ENCODE data around the gene PCSK7. TPM values are rescaled to one million over a fixed set of nuclear protein-coding genes. Genes with fewer than 3 reads are reported as not detected.

The PCSK7 gene
- total RNA-seq, 1 donor from 2014 or later = 27.0 TPM

- no peak for DNase-seq (ENCODE audit: low spot score)
These were observed 653 bp downstream of the PCSK7 start for GRCh38 chr11:117230999-117231841.

GRCh38 chr11:117230286-117230961 is 1.4 kb downstream of the PCSK7 start:
- no peak for DNase-seq (ENCODE audit: low spot score)

DNA sequence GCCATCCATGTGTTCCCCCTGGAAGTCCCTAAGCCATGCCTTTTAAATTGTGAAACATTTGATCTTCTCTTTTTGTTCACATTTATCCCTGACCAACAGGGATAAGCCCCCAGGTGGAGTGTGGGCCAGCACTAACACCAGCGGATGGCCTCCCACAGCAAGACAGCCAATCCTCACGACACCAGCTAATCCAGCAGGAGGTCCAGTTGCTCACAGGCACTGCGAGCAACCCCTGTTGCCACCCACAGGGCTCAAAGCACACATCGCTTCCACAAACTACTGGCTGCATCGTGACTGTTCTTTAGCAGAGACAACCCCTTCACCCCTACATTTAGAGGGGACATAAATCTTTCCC is 2.0 kb downstream of the PCSK7 start:
- no peak for DNase-seq (ENCODE audit: low spot score)

DNA sequence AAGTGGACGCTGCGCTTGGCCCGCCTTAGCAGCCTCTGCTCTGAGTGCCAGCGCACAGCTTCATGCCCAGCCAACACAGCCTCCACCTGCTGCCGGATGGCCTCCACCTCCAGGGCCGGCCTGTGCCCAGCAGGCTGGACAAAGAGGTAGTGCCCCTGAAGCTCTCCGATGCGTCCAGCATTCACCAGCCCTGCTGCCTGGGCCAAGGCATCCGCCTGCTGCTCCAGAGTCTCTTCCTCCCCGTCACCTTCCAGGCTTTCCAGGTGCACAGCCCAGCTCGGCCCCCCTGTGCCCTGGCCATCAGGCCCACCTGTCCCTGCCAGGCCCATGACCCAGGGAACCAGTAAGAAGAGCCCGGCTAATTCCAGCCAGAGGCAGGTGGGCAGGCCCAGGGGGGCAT is 2.5 kb downstream of the PCSK7 start:
- no peak for DNase-seq (ENCODE audit: low spot score)

GRCh38 chr11:117228091-117228490 is 3.8 kb downstream of the PCSK7 start:
- no peak for DNase-seq (ENCODE audit: low spot score)

DNA sequence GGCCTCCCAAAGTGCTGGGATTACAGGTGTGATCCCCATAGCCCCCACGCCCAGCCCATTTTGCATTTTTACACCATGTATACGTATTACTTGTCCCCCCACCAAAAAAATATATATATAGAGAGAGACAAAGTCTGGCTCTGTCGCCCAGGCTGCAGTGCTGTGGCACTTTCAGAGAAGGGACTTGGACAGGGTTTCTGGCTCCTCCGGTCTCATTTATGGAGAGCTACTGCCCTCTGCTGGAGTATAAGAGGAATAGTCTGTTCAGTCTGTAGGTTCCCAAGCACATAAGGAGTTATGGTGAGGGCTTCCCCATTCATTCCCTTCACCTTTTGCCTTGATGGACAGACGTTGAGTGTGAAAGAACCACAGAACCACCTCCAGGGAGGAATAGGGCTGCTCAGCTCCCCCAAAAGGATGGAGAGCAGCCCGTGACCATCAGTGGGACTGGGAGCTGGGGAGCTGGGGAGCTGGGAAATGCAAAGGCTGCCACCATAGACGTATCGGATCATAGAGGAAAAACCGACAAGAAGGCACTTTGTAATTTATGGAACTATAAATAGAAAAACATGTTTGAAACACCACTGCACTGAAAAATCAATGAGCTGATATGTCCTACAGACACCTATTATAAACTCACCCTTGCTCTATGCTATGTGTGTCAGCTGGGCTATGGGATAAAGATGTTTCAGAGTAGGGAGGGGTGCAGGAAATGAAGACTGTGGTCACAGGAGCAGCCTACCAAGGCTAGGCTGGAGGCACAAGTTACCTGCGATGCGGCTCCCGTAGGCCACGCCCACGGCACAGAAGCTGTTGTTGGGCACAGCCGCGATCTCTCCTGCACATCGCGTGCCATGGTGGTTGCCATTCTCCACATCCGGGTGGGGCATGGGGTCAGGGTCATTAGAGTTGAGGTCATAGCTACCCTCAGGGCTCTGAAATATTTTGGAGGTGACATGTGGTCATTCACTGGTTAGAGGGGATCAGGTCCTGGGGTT is 5.2 kb downstream of the PCSK7 start:
- DNase-seq (ENCODE audit: low spot score) = peak; percentile 82

DNA sequence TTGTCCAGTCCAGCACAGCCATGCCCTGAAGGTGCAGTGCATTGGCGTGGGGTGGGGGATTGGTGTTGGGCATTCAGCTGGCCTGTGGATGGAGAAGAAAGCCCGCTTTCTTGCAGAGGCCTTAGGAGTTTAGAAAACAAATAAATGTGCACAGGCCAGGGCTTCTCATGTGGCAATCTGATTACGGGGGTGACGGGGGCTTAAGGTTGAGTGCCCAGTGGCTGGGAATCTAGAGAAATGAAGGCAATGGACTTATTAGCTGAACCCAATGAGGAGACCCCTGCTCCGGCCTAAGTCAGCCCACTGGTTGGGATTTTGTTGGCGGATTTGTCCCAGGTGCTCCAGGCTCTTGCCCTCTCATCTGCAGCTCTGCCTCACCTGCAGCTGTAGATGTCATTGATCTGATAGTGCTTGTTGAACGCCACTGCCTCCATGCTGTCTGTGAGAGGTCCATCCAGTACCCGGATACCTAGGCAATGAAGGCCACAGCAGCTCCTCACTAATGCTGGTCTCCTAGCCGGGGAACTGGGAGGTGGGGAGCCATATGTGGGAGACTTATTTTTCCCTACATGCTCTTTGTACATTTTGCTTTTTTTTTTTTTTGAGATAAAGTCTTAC is 6.2 kb downstream of the PCSK7 start:
- no peak for DNase-seq (ENCODE audit: low spot score)

GRCh38 chr11:117223741-117224689 is 7.9 kb downstream of the PCSK7 start:
- DNase-seq (ENCODE audit: low spot score) = no peak

- no peak for DNase-seq (ENCODE audit: low spot score)
These were observed 8.7 kb downstream of the PCSK7 start for GRCh38 chr11:117222991-117223740.

DNA sequence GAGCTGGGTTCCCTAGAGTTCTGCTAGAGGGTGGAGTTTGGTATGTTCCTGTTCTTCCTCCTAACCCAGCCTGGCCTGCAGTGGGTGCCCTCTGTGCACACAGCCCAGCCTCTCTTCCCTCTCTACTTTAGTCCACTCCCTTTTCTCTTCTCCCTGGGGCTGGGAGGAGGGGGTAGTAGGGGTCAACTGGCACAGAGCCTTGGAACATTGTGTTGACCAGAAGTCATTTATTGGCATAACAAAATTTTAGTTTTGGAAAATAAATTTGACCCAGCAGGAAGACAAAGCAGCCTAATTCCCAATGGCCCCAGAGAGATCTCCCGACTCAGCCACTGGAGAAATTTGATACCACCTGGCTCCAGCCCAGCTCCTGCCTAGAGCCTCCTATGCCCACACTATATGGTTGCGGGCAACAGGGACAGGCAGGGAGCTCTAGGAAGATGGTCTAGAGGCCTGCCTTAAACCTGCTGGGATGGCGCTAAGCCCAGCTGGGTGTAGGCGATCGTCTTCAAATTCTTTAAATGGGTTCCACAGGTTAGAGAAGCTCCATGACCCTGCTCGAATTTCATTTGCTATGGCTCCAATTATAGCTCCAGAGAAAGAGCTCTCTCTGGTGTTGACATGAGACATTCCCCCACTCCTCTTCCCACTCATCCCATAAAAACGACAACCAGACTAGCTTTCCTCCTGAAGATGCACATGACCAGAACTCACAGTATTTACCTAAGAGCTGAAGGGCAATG is 9.9 kb downstream of the PCSK7 start:
- peak; percentile 67 for DNase-seq (ENCODE audit: low spot score)

- DNase-seq (ENCODE audit: low spot score) = peak; percentile 73
These were observed 10.7 kb downstream of the PCSK7 start for GRCh38 chr11:117220999-117221774.

GRCh38 chr11:117220568-117220967 is 11.3 kb downstream of the PCSK7 start:
- peak; percentile 32 for DNase-seq (ENCODE audit: low spot score)

DNA sequence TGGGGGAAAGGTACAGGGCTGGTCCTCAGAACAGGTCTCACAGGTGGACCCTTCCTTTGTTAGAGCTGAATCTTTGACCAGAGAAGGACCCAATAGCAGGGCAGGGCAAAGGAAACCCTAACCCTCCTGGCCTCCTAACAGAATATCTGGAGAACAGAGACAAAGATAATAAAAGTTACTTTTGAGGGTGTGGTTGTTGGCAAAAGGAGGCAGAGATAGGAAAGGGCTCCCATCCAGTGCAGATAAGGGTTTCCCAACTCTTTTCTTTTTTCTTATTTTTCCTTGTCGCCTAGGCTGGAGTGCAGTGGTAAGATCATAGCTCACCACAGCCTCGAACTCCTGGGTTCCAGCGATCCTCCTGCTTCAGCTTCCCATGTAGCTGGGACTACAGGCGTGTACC is 11.9 kb downstream of the PCSK7 start:
- no peak for DNase-seq (ENCODE audit: low spot score)

DNA sequence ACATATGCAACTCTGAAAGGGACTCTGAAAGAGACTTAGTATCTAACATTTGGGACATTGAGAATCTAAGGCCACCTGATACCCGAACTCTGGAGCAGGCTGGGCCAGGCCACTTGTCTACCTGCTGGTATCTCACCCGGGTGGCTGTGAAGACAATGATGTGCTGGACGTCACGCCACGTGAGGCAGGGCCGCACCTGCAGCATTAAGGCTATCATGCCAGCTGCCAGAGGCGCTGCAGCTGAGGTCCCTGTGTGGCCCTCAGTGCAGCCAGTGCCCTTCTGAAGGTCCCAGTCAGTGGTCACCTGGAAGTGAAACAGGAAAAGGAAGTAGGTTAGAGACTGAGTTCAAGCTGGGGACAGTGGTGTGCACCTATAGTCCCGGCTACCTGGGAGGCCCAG is 12.4 kb downstream of the PCSK7 start:
- DNase-seq (ENCODE audit: low spot score) = no peak

DNA sequence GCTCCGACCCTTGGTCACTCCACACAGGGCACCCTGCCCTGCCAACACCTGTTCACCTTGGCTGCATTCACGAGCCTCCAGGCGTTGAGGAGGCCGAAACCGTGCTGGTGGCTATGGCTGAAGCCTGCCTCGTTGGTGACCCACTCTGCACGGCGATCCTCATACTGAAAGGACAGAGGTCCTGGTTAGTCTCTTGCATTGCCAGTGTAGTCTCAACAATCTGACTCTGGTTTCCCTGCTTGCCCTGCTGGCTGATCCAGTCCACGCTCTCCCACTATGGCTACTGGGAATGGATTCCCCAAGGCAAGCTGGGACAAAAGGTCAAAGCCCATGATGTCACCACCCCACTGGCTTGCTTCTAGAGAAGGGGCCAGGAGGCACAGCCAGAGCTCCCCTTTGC is 12.9 kb downstream of the PCSK7 start:
- DNase-seq (ENCODE audit: low spot score) = no peak

DNA sequence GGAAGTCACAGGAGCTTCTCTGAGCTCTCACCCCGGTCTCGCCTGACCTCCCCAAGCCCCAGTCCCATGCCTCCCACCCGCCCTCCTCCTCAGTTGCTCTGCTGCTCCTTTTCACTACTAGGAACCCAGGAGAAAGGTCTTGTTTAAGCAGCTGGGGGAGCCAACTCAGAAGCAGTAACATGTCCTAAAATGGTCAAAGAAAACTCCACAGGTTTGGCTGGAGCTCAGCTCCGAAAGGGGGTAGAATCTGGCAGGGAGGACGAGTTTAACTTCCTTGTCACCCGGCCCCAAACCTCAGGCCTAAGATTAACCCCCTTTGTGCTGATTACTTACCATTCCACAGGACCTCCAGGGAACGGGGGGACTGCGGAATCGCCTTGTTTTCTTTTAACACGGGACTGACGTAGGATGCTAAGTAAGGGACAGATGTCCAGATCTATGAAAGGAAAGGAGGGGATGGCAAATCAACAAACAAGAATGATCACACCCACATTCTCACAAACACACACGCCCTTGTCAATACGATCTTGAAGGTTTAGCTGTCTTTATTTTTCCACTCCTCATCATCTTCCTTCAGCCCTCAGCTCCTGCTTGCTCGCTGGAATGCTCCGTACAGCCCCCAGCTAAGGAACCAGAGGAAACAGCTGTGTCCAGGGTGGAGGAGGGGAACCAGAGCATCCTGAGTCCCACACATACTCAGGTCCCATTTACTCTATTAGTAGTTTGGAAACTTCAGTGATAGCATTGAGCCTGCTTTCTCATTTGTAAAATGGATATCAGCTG is 13.5 kb downstream of the PCSK7 start:
- DNase-seq (ENCODE audit: low spot score) = peak; percentile 73
